Stimulated activated naive CD8-positive, alpha-beta T cell treated with anti-CD3 and anti-CD28 coated beads, Interleukin-15, Interleukin-2, amounts not matched to agents 100 ng/mL and 50 ng/mL, for 24 hours (primary cell): ENCODE data around the gene SETD3.
A peak's percentile ranks its signal among the peaks of the same experiment; 100 is the strongest.

Experiments used
- H3K27ac Mint-ChIP-seq: one replicate; pipeline ENCODE4 v1.8.0; 2021; ENCODE audit warnings: mild to moderate bottlenecking, mixed read lengths
- H3K27me3 Mint-ChIP-seq: one replicate; pipeline ENCODE4 v1.8.0; 2021; ENCODE audit warnings: mixed read lengths
- H3K36me3 Mint-ChIP-seq: one replicate; pipeline ENCODE4 v1.8.0; 2021; ENCODE audit warnings: low read depth, mixed read lengths
- H3K4me1 Mint-ChIP-seq: one replicate; pipeline ENCODE4 v1.8.0; 2021; ENCODE audit warnings: low read depth, mixed read lengths
- H3K4me3 Mint-ChIP-seq: one replicate; pipeline ENCODE4 v1.8.0; 2021; ENCODE audit warnings: mild to moderate bottlenecking, mixed read lengths
- H3K9me3 Mint-ChIP-seq: one replicate; pipeline ENCODE4 v1.8.0; 2021; ENCODE audit warnings: mixed read lengths

Gene SETD3

GRCh38 chr14:99479906-99480869, at the start of gene SETD3:
TSS of gene SETD3 (minus strand) at chr14:99480859. CDS start at chr14:99465805, 15,054 bp downstream.
- Mint-ChIP-seq H3K36me3 (no peaks in the 10 kb centered on the region), H3K27me3 (no peaks in the 10 kb centered on the region), H3K27ac (peak within 1 kb of the TSS; percentile 91), H3K4me3 (peak within 1 kb of the TSS; percentile 98), H3K4me1 (peaks cover 58% of the 10 kb centered on the region), H3K9me3 (no peaks in the 10 kb centered on the region)

DNA sequence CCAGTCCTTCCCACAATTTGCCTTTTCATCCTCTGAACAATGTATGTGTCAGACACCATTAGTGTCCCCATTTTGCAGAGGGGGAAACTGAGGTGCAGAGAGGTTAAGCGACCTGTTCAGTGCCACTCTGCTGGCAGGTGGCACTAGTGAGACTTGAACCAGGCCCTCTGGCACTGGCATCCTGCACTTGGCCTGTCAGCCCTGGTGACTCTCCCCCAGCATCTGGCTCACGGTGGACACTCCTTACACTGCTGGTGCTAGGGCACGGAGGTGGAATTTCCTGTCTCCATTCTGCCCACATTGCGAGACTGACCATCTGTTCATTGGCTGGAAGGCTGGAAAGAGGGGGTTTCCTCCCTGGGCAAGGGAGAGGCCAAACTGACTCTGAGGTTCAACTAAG, 49.2 kb upstream of the SETD3 start:
- Mint-ChIP-seq H3K9me3 (no peaks in the 10 kb centered on the region), H3K4me3 (no peak overlapping the region), H3K4me1 (peaks cover 6% of the 10 kb centered on the region), H3K36me3 (no peaks in the 10 kb centered on the region), H3K27ac (no peak overlapping the region), H3K27me3 (no peaks in the 10 kb centered on the region)

DNA sequence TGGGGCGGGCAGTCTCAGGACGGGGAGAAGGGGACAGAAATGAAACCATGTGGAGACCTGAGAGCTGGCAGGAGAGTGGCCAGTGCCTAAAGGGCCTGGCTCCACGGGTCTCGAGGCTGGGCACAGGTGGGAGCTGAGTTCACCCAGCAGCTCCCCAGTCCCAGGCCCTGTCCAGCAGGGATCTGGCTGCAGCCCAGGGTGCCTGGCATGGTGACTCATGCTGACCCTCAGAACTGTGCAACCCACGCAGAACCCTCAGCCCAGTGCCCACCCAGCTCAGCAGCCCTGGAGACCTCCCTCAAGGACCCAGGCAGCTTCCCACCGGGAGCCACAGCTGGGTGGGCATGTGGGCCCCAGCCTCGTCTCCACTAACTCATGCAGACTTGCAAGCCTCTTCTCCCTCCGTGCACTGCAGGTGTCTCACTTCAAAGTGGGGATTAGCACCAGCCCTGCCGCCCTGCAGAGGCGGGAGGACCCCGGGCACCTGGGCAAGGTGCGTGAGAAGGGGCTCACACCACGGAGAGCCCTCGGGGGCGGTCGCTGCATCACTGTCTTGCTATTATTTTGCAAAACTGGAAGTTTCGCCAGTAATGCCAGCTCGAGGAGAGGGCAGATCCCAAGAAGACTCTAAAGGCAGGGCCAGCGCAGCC, 46.9 kb upstream of the SETD3 start:
- H3K9me3 Mint-ChIP-seq: no peaks in the 10 kb centered on the region
- no peak overlapping the region for H3K4me3 Mint-ChIP-seq
- peaks cover 9% of the 10 kb centered on the region for H3K4me1 Mint-ChIP-seq
- no peaks in the 10 kb centered on the region for H3K27me3 Mint-ChIP-seq
- no peaks in the 10 kb centered on the region for H3K36me3 Mint-ChIP-seq
- no peak overlapping the region for H3K27ac Mint-ChIP-seq

- Mint-ChIP-seq H3K36me3 (no peaks in the 10 kb centered on the region), H3K4me1 (peaks cover 9% of the 10 kb centered on the region), H3K27ac (no peak overlapping the region), H3K4me3 (no peak overlapping the region), H3K9me3 (no peaks in the 10 kb centered on the region), H3K27me3 (no peaks in the 10 kb centered on the region)
Measured at GRCh38 chr14:99527026-99527425, 46.4 kb upstream of the SETD3 start.

GRCh38 chr14:99525699-99526080, 45.0 kb upstream of the SETD3 start:
- H3K9me3 Mint-ChIP-seq: no peaks in the 10 kb centered on the region
- H3K27me3 Mint-ChIP-seq: no peaks in the 10 kb centered on the region
- H3K36me3 Mint-ChIP-seq: no peaks in the 10 kb centered on the region
- H3K27ac Mint-ChIP-seq: no peak overlapping the region
- no peak overlapping the region for H3K4me3 Mint-ChIP-seq
- H3K4me1 Mint-ChIP-seq: peaks cover 9% of the 10 kb centered on the region

DNA sequence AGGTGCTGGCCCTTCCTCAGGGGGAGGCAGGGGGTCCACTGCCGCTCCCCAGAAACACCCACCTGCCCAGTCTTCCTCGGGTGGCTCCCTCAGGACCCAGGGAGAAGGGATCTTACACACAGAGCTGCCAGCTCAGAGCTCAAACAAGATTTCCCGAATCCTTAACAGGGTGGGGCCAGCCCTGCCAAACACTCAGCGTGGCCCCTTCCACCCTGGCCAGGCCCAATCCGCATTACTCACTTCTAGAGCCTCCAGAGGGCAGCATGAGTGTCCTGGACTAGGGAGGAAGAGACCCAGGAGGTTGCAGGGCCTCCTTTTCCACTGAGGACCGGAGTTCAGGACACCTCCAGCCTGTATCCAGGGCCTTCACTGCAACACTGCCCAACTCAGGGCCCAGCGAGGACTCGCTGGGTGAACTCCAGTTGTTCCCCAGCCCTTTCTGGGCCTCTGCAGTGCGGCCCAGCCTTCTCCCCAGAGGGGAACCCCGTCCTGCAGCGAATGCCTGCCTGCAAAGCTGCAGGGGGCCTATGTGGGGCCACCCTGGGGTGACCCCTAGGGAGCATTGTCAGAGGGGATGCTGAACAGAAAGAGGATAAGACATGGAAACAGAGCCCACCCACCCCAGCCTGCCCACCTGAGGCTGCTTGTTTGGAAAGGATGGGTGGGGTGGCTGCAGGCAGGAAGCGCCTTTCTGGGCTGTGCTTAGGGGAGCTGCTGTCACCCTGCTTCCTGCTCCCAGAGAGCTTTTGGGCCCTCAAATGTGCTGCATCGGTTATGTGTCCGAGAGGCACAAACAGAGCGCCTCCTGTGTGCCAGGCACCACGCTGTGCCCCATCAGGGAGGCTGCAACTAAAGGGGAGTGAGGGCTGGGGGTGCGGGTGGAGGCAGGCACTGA, 44.4 kb upstream of the SETD3 start:
- H3K4me3 Mint-ChIP-seq: no peak overlapping the region
- H3K36me3 Mint-ChIP-seq: no peaks in the 10 kb centered on the region
- no peaks in the 10 kb centered on the region for H3K9me3 Mint-ChIP-seq
- peaks cover 9% of the 10 kb centered on the region for H3K4me1 Mint-ChIP-seq
- no peak overlapping the region for H3K27ac Mint-ChIP-seq
- no peaks in the 10 kb centered on the region for H3K27me3 Mint-ChIP-seq

DNA sequence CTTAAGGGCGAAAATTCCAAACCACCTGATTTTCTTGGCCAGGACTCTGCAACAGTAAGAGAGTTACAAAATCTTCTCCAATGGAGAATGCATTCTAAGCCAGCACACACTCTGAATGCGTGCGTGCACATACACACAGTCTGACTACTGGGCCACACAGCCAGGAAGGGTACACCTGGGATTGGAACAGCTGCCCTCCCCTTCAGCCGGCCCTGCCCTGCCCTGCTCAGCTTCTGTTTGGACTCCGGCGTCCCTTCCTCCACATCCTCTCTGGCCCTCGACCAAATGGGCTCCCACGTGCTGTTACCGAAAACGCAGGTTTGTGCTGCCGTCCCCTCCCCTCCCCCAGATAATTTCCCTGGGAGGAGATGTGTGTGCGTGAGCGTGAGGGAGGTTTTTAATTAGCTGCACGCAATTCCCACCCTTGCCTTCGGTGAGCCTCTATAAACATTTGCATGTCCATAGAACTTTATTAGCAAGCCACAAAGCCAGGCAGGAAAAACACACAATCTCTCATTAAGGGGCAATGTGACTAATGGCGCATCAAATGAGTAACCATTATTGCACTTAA, 43.5 kb upstream of the SETD3 start:
- Mint-ChIP-seq H3K4me3 (no peak overlapping the region), H3K27ac (no peak overlapping the region), H3K36me3 (no peaks in the 10 kb centered on the region)

DNA sequence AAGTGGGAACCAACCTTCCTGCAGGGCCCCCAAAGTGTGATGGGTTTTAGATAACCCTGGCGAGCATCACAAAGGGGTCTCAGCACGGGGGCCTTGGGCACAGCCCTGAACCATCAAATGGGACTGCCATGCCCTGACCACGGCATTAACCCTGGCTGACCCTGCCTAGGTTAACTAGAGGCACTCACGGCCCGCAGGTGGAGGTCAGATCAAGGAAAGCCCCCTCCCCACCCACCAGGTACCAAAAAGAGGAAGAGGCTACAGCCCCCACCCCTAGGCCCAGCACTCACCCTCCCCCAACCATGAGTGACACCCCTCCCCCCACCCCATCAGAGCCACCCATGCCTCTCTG, 43.0 kb upstream of the SETD3 start:
- Mint-ChIP-seq H3K27ac (no peak overlapping the region), H3K4me1 (peaks cover 9% of the 10 kb centered on the region), H3K27me3 (no peaks in the 10 kb centered on the region), H3K36me3 (no peaks in the 10 kb centered on the region), H3K9me3 (no peaks in the 10 kb centered on the region), H3K4me3 (no peak overlapping the region)

More for the DNA sequence above, 43.5 kb upstream of the SETD3 start:
- H3K4me1 Mint-ChIP-seq: peaks cover 9% of the 10 kb centered on the region
- H3K27me3 Mint-ChIP-seq: no peaks in the 10 kb centered on the region
- no peaks in the 10 kb centered on the region for H3K9me3 Mint-ChIP-seq

- H3K36me3 Mint-ChIP-seq: no peaks in the 10 kb centered on the region
- peaks cover 9% of the 10 kb centered on the region for H3K4me1 Mint-ChIP-seq
- no peak overlapping the region for H3K4me3 Mint-ChIP-seq
- H3K27ac Mint-ChIP-seq: no peak overlapping the region
- H3K9me3 Mint-ChIP-seq: no peaks in the 10 kb centered on the region
- no peaks in the 10 kb centered on the region for H3K27me3 Mint-ChIP-seq
Measured at GRCh38 chr14:99522934-99523703, 42.5 kb upstream of the SETD3 start.

- Mint-ChIP-seq H3K4me1 (peaks cover 9% of the 10 kb centered on the region), H3K27ac (no peak overlapping the region), H3K27me3 (no peaks in the 10 kb centered on the region), H3K36me3 (no peaks in the 10 kb centered on the region), H3K9me3 (no peaks in the 10 kb centered on the region), H3K4me3 (no peak overlapping the region)
Measured at GRCh38 chr14:99522457-99522891, 41.8 kb upstream of the SETD3 start.

DNA sequence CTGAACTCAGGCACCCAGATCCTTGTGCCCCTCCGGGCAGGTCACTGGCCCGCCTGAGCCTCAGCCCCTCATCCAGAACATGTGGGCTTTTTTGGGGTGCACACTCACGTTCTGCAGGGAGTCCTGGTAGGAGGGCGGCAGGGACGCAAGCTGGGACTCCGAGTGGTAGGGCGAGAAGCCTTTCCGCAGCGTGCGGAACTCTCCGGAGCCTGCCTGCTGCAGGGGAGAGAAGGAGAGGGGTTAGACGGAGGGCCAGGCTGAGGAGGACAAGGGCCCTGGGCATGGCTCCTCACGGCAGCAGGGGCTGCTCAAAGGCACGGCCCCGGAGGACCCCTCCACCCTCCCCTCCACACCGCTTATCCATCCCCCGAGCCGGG, 41.4 kb upstream of the SETD3 start:
- H3K4me3 Mint-ChIP-seq: no peak overlapping the region
- no peaks in the 10 kb centered on the region for H3K27me3 Mint-ChIP-seq
- H3K36me3 Mint-ChIP-seq: no peaks in the 10 kb centered on the region
- H3K4me1 Mint-ChIP-seq: peaks cover 9% of the 10 kb centered on the region
- no peak overlapping the region for H3K27ac Mint-ChIP-seq
- no peaks in the 10 kb centered on the region for H3K9me3 Mint-ChIP-seq

- Mint-ChIP-seq H3K36me3 (no peaks in the 10 kb centered on the region), H3K27me3 (no peaks in the 10 kb centered on the region), H3K4me3 (no peak overlapping the region), H3K4me1 (peaks cover 9% of the 10 kb centered on the region), H3K27ac (no peak overlapping the region), H3K9me3 (no peaks in the 10 kb centered on the region)
Measured at GRCh38 chr14:99521176-99522024, 40.7 kb upstream of the SETD3 start.

DNA sequence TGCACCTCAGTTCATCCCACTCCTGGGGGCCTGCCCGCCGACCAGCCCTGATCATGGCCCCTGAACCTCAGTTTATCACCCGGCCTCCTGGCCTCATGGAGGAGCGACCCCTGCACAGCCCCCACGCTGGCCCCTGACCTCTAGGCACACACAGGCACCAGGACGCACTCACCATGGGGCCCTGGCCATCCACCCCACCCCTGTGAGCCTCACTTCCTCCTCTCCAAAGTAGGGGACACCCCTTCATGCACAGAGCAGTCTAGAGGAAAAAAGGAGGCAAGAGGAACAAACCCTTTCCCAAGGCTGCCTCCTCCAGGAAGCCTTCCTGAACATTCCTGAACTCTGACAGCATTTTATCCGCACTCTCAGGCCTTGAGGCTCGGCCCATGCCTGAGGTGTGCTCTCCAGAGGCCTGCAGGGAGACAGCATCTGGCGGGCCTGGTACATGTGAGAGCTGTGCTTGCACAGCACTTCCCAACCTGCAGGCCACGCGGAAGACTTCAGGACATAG, 40.0 kb upstream of the SETD3 start:
- Mint-ChIP-seq H3K36me3 (no peaks in the 10 kb centered on the region), H3K9me3 (no peaks in the 10 kb centered on the region), H3K27ac (no peak overlapping the region), H3K27me3 (no peaks in the 10 kb centered on the region), H3K4me3 (no peak overlapping the region), H3K4me1 (peaks cover 9% of the 10 kb centered on the region)
